Fibroblast of lung (primary cell): ENCODE results near the gene TFIP11.

Source experiments
- EZH2 ChIP-seq: IDR thresholded peaks from 2 replicates; pipeline ENCODE4 v1.5.1; 2012; ENCODE audit warnings: low read length, control low read depth, mild to moderate bottlenecking; ENCODE audit errors: missing control alignments
- TF ChIP-seq, protein P1 (sequence below), 2 donors: IDR thresholded peaks in 1 of 2; conservative IDR thresholded peaks in 1 of 2; 1 replicate in 1 of 2; 2 replicates in 1 of 2; pipeline ENCODE4 v1.5.1; 2011 to 2012; ENCODE audit warnings: low read length in 2 of 2, control low read depth in 1 of 2, inconsistent platforms in 1 of 2, low read depth in 1 of 2, mild to moderate bottlenecking in 1 of 2

GRCh38 chr22:26471522-26471921 lies 40.8 kb downstream of the TFIP11 start:
- TF ChIP-seq, protein P1, sequence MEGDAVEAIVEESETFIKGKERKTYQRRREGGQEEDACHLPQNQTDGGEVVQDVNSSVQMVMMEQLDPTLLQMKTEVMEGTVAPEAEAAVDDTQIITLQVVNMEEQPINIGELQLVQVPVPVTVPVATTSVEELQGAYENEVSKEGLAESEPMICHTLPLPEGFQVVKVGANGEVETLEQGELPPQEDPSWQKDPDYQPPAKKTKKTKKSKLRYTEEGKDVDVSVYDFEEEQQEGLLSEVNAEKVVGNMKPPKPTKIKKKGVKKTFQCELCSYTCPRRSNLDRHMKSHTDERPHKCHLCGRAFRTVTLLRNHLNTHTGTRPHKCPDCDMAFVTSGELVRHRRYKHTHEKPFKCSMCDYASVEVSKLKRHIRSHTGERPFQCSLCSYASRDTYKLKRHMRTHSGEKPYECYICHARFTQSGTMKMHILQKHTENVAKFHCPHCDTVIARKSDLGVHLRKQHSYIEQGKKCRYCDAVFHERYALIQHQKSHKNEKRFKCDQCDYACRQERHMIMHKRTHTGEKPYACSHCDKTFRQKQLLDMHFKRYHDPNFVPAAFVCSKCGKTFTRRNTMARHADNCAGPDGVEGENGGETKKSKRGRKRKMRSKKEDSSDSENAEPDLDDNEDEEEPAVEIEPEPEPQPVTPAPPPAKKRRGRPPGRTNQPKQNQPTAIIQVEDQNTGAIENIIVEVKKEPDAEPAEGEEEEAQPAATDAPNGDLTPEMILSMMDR (conservative IDR thresholded peaks at IDR 0.05 in 1 of 2, IDR thresholded peaks at IDR 0.05 in 1 of 2; ENCODE audit: low read depth in 1 of 2, low read length in 2 of 2) = no peak
- TF ChIP-seq EZH2 = no peak
